A549 (cell line): ENCODE data around the gene ANXA3. TPM values are rescaled to one million over a fixed set of nuclear protein-coding genes. Genes with fewer than 3 reads are reported as not detected.
A peak's percentile ranks its signal among the peaks of the same experiment; 100 is the strongest.

Source experiments
- ATAC-seq, 2 experiments: fragments of 200-7000 bp in 1 of 2; fragments of >200 bp in 1 of 2; cut with Nextera tagmentation in 1 of 2; cut with Tn5 transposase in 1 of 2; 3 replicates each; pipeline versions ENCODE4 v1.8.0 to v1.9.1; 2018 to 2020; ENCODE audit warnings: mild to moderate bottlenecking in 1 of 2, moderate library complexity in 1 of 2
- CTCF ChIA-PET: fragments of 300-600 bp; sonication (Branson Sonifier 250); formaldehyde crosslinking; extraction: SDS; loops from one replicate; lab custom pipeline; 2021; ENCODE audit warnings: antibody characterized with exemption, inconsistent platforms; lab: Yijun Ruan, JAX
- POLR2A ChIA-PET: fragments of 350-600 bp; formaldehyde crosslinking; extraction: SDS; loops from one replicate; lab custom pipeline; 2021; ENCODE audit warnings: antibody characterized with exemption, inconsistent platforms; lab: Yijun Ruan, JAX
- DNase-seq, 2 experiments: peaks; one replicate each; pipeline versions ENCODE4 v3.0.0 to v3.0.0-alpha.2; 2011 to 2016; ENCODE audit warnings: low read depth in 1 of 2, low spot score in 1 of 2
- FAIRE-seq: peaks from 2 replicates; lab custom pipeline; 2011; peaks lifted over from hg19 to GRCh38; lab: Jason Lieb, UNC
- H3K27ac ChIP-seq, 2 experiments: fragments of >200 bp; sonication (Bioruptor Twin); formaldehyde crosslinking; 3 replicates each; pipeline ENCODE4 v1.5.1; 2016 to 2017
- H3K4me1 ChIP-seq: fragments of >200 bp; sonication (Bioruptor Twin); formaldehyde crosslinking; 3 replicates; pipeline ENCODE4 v1.6.1; 2016
- H3K4me2 ChIP-seq: fragments of >200 bp; sonication (Bioruptor Twin); formaldehyde crosslinking; 3 replicates; pipeline ENCODE4 v1.6.1; 2016
- H3K4me3 ChIP-seq: fragments of >200 bp; sonication (Bioruptor Twin); formaldehyde crosslinking; 3 replicates; pipeline ENCODE4 v1.5.1; 2016
- H3K9me3 ChIP-seq: fragments of >200 bp; sonication (Bioruptor Twin); formaldehyde crosslinking; 3 replicates; pipeline ENCODE4 v1.6.1; 2016
- BHLHE40 ChIP-seq: IDR thresholded peaks from 2 replicates; pipeline ENCODE4 v1.6.1; 2012; ENCODE audit warnings: low read depth, low read length, inconsistent platforms
- CBX2 ChIP-seq: fragments of 200-600 bp; sonication (generic); IDR thresholded peaks from 2 replicates; pipeline ENCODE4 v1.6.1; 2016; ENCODE audit warnings: low read depth, mild to moderate bottlenecking, borderline replicate concordance
- CBX8 ChIP-seq: fragments of 200-600 bp; sonication (generic); IDR thresholded peaks from 2 replicates; pipeline ENCODE4 v1.6.1; 2016
- CHD4 ChIP-seq: fragments of 200-600 bp; sonication (generic); IDR thresholded peaks from 2 replicates; pipeline ENCODE4 v1.6.1; 2016; ENCODE audit warnings: antibody characterized with exemption, mild to moderate bottlenecking, borderline replicate concordance
- E2F6 ChIP-seq: IDR thresholded peaks from 2 replicates; pipeline ENCODE4 v1.6.1; 2012; ENCODE audit warnings: low read depth, borderline replicate concordance
- HDAC2 ChIP-seq: fragments of 200-600 bp; sonication (generic); IDR thresholded peaks from 2 replicates; pipeline ENCODE4 v1.6.1; 2016
- HEYL ChIP-seq: fragments of 250-450 bp; sonication (Bioruptor Pico); IDR thresholded peaks from 2 replicates; pipeline ENCODE4 v1.8.0; 2021; ENCODE audit warnings: mild to moderate bottlenecking, moderate library complexity
- HOXB5 ChIP-seq: fragments of 250-450 bp; sonication (Bioruptor Pico); IDR thresholded peaks from 2 replicates; pipeline ENCODE4 v1.5.0; 2020; ENCODE audit warnings: mild to moderate bottlenecking, moderate library complexity
- JUNB ChIP-seq: fragments of >200 bp; sonication (Bioruptor Twin); formaldehyde crosslinking; IDR thresholded peaks from 2 replicates; pipeline ENCODE4 v1.6.1; 2016
- KDM1A ChIP-seq: fragments of 200-600 bp; sonication (generic); IDR thresholded peaks from 2 replicates; pipeline ENCODE4 v1.6.1; 2016; ENCODE audit warnings: low read depth, mild to moderate bottlenecking
- MAFK ChIP-seq: fragments of 450-650 bp; IDR thresholded peaks from 2 replicates; pipeline ENCODE4 v1.6.1; 2014; ENCODE audit not compliant: partially characterized antibody
- NFE2L2 ChIP-seq: fragments of 150-350 bp; conservative IDR thresholded peaks from 2 replicates; pipeline ENCODE4 v1.6.1; 2014; ENCODE audit warnings: low read length
- NPAS2 ChIP-seq: fragments of 250-450 bp; sonication (Bioruptor Pico); IDR thresholded peaks from 2 replicates; pipeline ENCODE4 v1.8.0; 2022; ENCODE audit warnings: mild to moderate bottlenecking, moderate library complexity, borderline replicate concordance
- POLR2A ChIP-seq: IDR thresholded peaks from 2 replicates; pipeline ENCODE4 v1.6.1; 2012; ENCODE audit warnings: mild to moderate bottlenecking, low read length
- POLR2AphosphoS2 ChIP-seq: conservative IDR thresholded peaks from 2 replicates; pipeline ENCODE4 v1.6.1; 2012; ENCODE audit warnings: low read length, improper control_type of control experiment, inconsistent platforms
- RARB ChIP-seq: fragments of 250-450 bp; sonication (Bioruptor Pico); IDR thresholded peaks from 2 replicates; pipeline ENCODE4 v1.8.0; 2021; ENCODE audit warnings: mild to moderate bottlenecking, moderate library complexity
- TFCP2L1 ChIP-seq: fragments of 250-450 bp; sonication (Bioruptor Pico); IDR thresholded peaks from 2 replicates; pipeline ENCODE4 v1.5.0; 2021; ENCODE audit warnings: mild to moderate bottlenecking
- TP53 ChIP-seq: fragments of 250-450 bp; sonication (Bioruptor Pico); IDR thresholded peaks from 2 replicates; pipeline ENCODE4 v1.5.0; 2021; ENCODE audit warnings: mild to moderate bottlenecking, moderate library complexity
- USF2 ChIP-seq: fragments of 450-650 bp; IDR thresholded peaks from 2 replicates; pipeline ENCODE4 v1.6.1; 2014; ENCODE audit warnings: antibody characterized with exemption
- ZC3H11A ChIP-seq: fragments of 450-650 bp; IDR thresholded peaks from 2 replicates; pipeline ENCODE4 v1.6.1; 2014; ENCODE audit warnings: antibody characterized with exemption, mild to moderate bottlenecking
- ZFP36 ChIP-seq: fragments of 450-650 bp; IDR thresholded peaks from 2 replicates; pipeline ENCODE4 v1.6.1; 2014; ENCODE audit warnings: borderline replicate concordance; ENCODE audit not compliant: partially characterized antibody
- ZSCAN20 ChIP-seq: fragments of 250-450 bp; sonication (Bioruptor Pico); IDR thresholded peaks from 2 replicates; pipeline ENCODE4 v1.8.0; 2022; ENCODE audit warnings: mild to moderate bottlenecking, moderate library complexity
- WGBS: methylation state at CpG from one replicate; pipeline ENCODE4 v1.1.6; 2017; ENCODE audit errors: missing lambda C conversion rate; 5-methylcytosine and 5-hydroxymethylcytosine counted together
- polyA plus RNA-seq, 4 experiments: library from polyadenylated mRNA; depleted of rRNA in 3 of 4; stranded (reverse); fragments of >200 nt; fragmentation: RNase III in 1 of 4; extraction: RNeasy Plus Mini Kit Qiagen cat#74134 plus additional on column Dnase treatment in 1 of 4; gene quantifications; 2 replicates in 3 of 4; 3 replicates in 1 of 4; pipeline ENCODE4 v1.2.3, GENCODE V29; 2011 to 2017
- TF ChIP-seq, protein P1 (sequence below): fragments of 250-450 bp; sonication (Bioruptor Pico); IDR thresholded peaks from 2 replicates; pipeline ENCODE4 v1.5.0; 2020; ENCODE audit warnings: low read depth, mild to moderate bottlenecking, moderate library complexity
- TF ChIP-seq, protein P2 (sequence below): IDR thresholded peaks from 2 replicates; pipeline ENCODE4 v1.6.1; 2012
- TF ChIP-seq, protein P3 (sequence below): fragments of >200 bp; sonication (Bioruptor Twin); formaldehyde crosslinking; IDR thresholded peaks from 3 replicates; pipeline ENCODE4 v1.5.1; 2016

The ANXA3 gene
- polyA plus RNA-seq, 2 of the 4 experiments (the other 2 are of a cell fraction): 126 to 134 TPM

GRCh38 chr4:78581618-78582017, 30.0 kb downstream of the ANXA3 start (continued):
- TF ChIP-seq MAFK: no peak
- TF ChIP-seq, all 56 proteins: peak for 0

DNA sequence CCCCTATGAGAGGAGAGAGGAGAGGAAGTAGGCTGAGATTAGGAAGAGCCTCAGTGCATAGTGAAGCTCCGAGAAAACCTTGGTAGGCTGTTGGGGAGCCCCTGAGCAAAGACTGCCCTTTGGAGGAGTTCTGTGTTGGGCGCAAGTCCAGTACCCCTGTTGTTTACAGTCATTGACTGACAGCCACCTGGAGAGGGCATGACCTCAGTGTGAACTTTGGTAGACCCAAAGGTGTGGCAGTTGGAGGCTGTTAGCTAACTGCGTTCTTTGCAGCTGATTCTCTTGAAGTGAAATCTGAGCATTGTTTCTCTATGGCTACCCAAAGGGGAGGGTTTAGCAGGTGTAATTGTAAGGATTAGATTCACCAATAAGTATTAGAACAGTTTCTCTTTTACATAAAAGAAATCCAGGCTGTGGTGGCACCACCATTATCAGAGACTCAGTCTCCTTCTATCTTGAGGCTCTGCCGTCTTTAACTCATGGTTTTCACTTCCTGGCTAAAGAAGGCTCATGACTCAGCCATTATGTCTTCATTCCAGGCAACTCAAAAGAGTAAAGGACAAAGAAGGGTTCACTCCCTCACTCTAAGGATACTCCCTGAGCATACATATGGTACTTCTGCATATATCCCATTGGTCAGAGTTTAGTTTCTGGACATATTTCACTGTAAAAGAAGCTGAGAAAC, 33.4 kb downstream of the ANXA3 start:
- WGBS: 98% methylated on average over 4 of the region's 4 CpGs
- ChIA-PET POLR2A (no interaction called here), CTCF (no interaction called here)
- Histone ChIP-seq H3K4me2 (no peak overlapping the region), H3K9me3 (no peaks in the 10 kb centered on the region), H3K4me3 (no peak overlapping the region), H3K27ac (peak overlapping the region in 1 of 2 experiments; percentile 31; a peak in 1 of 6 replicates), H3K4me1 (peaks cover 4% of the 10 kb centered on the region; the same call in 1 of the 3 replicates)
- DNase-seq (no peak), FAIRE-seq (no peak), ATAC-seq (no peak)
- TF ChIP-seq HDAC2 (no peak), POLR2AphosphoS2 (no peak), CHD4 (no peak), CBX8 (no peak), CBX2 (no peak), USF2 (no peak), ZFP36 (no peak), ZC3H11A (no peak), JUNB (no peak), ZSCAN20 (CRISPR knock-in tag) (no peak), TFCP2L1 (no peak), MAFK (no peak)
- TF ChIP-seq, protein P1, sequence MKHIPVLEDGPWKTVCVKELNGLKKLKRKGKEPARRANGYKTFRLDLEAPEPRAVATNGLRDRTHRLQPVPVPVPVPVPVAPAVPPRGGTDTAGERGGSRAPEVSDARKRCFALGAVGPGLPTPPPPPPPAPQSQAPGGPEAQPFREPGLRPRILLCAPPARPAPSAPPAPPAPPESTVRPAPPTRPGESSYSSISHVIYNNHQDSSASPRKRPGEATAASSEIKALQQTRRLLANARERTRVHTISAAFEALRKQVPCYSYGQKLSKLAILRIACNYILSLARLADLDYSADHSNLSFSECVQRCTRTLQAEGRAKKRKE (CRISPR knock-in tag): no peak

DNA sequence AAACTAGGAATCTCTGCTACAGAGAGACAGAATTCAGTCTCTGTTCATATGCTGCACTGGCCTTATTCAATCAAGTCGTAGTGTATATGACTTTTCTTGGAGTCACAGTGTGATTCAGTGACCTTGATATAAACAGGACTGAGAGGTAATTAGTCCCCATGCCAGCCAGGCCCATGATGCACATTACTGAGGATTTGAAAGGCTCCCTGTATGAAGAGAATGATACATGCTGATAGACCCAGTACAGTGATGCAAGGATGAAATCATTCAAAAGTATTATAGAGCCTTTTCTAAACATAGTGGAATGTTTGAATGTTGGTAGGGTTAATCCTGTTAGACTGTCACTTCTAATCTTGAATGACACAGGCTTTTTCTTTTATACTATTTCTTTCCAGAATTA, 34.1 kb downstream of the ANXA3 start:
- ATAC-seq (no peak), DNase-seq (no peak), FAIRE-seq (no peak)
- CTCF ChIA-PET: no interaction called here
- H3K9me3 ChIP-seq: no peaks in the 10 kb centered on the region
- H3K4me2 ChIP-seq: no peak overlapping the region
- H3K27ac ChIP-seq: no peak overlapping the region
- TF ChIP-seq POLR2A: no peak
- TF ChIP-seq CHD4: no peak
- TF ChIP-seq NPAS2 (CRISPR knock-in tag): no peak
- TF ChIP-seq RARB (CRISPR knock-in tag): no peak
- no peak for TF ChIP-seq E2F6
- no peak for TF ChIP-seq HEYL
- TF ChIP-seq HOXB5 (CRISPR knock-in tag): no peak
- no peak for TF ChIP-seq TP53 (CRISPR knock-in tag)
- TF ChIP-seq, protein P2, sequence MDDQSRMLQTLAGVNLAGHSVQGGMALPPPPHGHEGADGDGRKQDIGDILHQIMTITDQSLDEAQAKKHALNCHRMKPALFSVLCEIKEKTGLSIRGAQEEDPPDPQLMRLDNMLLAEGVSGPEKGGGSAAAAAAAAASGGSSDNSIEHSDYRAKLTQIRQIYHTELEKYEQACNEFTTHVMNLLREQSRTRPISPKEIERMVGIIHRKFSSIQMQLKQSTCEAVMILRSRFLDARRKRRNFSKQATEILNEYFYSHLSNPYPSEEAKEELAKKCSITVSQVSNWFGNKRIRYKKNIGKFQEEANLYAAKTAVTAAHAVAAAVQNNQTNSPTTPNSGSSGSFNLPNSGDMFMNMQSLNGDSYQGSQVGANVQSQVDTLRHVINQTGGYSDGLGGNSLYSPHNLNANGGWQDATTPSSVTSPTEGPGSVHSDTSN: no peak
- no peak for TF ChIP-seq NFE2L2
- TF ChIP-seq, protein P3, sequence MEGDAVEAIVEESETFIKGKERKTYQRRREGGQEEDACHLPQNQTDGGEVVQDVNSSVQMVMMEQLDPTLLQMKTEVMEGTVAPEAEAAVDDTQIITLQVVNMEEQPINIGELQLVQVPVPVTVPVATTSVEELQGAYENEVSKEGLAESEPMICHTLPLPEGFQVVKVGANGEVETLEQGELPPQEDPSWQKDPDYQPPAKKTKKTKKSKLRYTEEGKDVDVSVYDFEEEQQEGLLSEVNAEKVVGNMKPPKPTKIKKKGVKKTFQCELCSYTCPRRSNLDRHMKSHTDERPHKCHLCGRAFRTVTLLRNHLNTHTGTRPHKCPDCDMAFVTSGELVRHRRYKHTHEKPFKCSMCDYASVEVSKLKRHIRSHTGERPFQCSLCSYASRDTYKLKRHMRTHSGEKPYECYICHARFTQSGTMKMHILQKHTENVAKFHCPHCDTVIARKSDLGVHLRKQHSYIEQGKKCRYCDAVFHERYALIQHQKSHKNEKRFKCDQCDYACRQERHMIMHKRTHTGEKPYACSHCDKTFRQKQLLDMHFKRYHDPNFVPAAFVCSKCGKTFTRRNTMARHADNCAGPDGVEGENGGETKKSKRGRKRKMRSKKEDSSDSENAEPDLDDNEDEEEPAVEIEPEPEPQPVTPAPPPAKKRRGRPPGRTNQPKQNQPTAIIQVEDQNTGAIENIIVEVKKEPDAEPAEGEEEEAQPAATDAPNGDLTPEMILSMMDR: no peak
- no peak for TF ChIP-seq BHLHE40
- no peak for TF ChIP-seq KDM1A
- no peak for TF ChIP-seq ZFP36
- WGBS: 38% methylated on average over 1 of the region's 1 CpG
- peaks cover 4% of the 10 kb centered on the region; the same call in 1 of the 3 replicates for H3K4me1 ChIP-seq
- H3K4me3 ChIP-seq: no peak overlapping the region
- POLR2A ChIA-PET: no interaction called here
